Osteoblast (primary cell): ENCODE results near the gene TMEM176B. TPM values are rescaled to one million over a fixed set of nuclear protein-coding genes. Genes with fewer than 3 reads are reported as not detected.

Source experiments
- DNase-seq: peaks from one replicate; pipeline ENCODE4 v3.0.0; 2011; ENCODE audit warnings: low spot score, mixed read lengths; ENCODE audit not compliant: insufficient read length; ENCODE audit errors: missing footprints
- H2AFZ ChIP-seq: 2 replicates; pipeline ENCODE4 v1.6.0; 2011; ENCODE audit warnings: mild to moderate bottlenecking, low read length
- H3K27ac ChIP-seq: 2 replicates; pipeline ENCODE4 v1.5.1; 2011; ENCODE audit warnings: mild to moderate bottlenecking, low read depth, low read length, moderate library complexity
- H3K27me3 ChIP-seq: 2 replicates; pipeline ENCODE4 v1.6.0; 2012; ENCODE audit warnings: mild to moderate bottlenecking, control low read depth, inconsistent platforms, low read length, moderate library complexity; ENCODE audit not compliant: insufficient read depth
- H3K36me3 ChIP-seq: 2 replicates; pipeline ENCODE4 v1.5.1; 2011; ENCODE audit warnings: mild to moderate bottlenecking, low read length, control low read depth, moderate library complexity; ENCODE audit not compliant: insufficient read depth
- H3K4me1 ChIP-seq: 2 replicates; pipeline ENCODE4 v1.5.1; 2011; ENCODE audit warnings: mild to moderate bottlenecking, low read length, control low read depth, moderate library complexity; ENCODE audit not compliant: insufficient read depth
- H3K4me2 ChIP-seq: 2 replicates; pipeline ENCODE4 v1.6.0; 2011; ENCODE audit warnings: mild to moderate bottlenecking, low read length; ENCODE audit not compliant: insufficient read depth
- H3K4me3 ChIP-seq: fragments of 200-600 bp; sonication (generic); 3 replicates; pipeline ENCODE4 v1.5.1; 2012; ENCODE audit warnings: mild to moderate bottlenecking, low read length, inconsistent platforms; ENCODE audit not compliant: insufficient read depth
- H3K79me2 ChIP-seq: 2 replicates; pipeline ENCODE4 v1.6.0; 2012; ENCODE audit warnings: mild to moderate bottlenecking, low read length, control low read depth, inconsistent platforms; ENCODE audit not compliant: insufficient read depth
- H3K9me3 ChIP-seq: 2 replicates; pipeline ENCODE4 v1.5.1; 2011; ENCODE audit warnings: low read depth, low read length, control low read depth
- H4K20me1 ChIP-seq: 2 replicates; pipeline ENCODE4 v1.6.0; 2012; ENCODE audit warnings: mild to moderate bottlenecking, low read length, control low read depth; ENCODE audit not compliant: insufficient read depth
- CTCF ChIP-seq: IDR thresholded peaks from 2 replicates; pipeline ENCODE4 v1.5.1; 2011; ENCODE audit warnings: mild to moderate bottlenecking, low read depth, low read length, moderate library complexity; ENCODE audit errors: extremely low read depth
- total RNA-seq: library from RNA; depleted of rRNA; stranded (reverse); fragments of >200 nt; gene quantifications from 2 replicates; pipeline ENCODE4 v1.2.3, GENCODE V29; 2012

Gene TMEM176B
- total RNA-seq, 1 donor, result 0.72 TPM

GRCh38 chr7:150842018-150842417 is 41.9 kb upstream of the TMEM176B start:
- Histone ChIP-seq H3K9me3 (no peaks in the 10 kb centered on the region), H2AFZ (no peak overlapping the region), H3K4me1 (no peaks in the 10 kb centered on the region), H3K4me3 (no peak overlapping the region), H3K27ac (no peak overlapping the region), H3K79me2 (no peaks in the 10 kb centered on the region), H3K36me3 (no peaks in the 10 kb centered on the region), H4K20me1 (no peaks in the 10 kb centered on the region), H3K27me3 (no peaks in the 10 kb centered on the region), H3K4me2 (no peak overlapping the region)
- TF ChIP-seq CTCF, result no peak
- DNase-seq, result no peak

GRCh38 chr7:150838965-150839650 is 38.9 kb upstream of the TMEM176B start:
- H2AFZ ChIP-seq, result no peak overlapping the region
- H3K4me2 ChIP-seq, result no peak overlapping the region
- no peak for TF ChIP-seq CTCF
- H3K79me2 ChIP-seq, result no peaks in the 10 kb centered on the region
- no peaks in the 10 kb centered on the region for H3K4me1 ChIP-seq
- H3K27me3 ChIP-seq, result no peaks in the 10 kb centered on the region
- no peak overlapping the region for H3K27ac ChIP-seq
- no peak overlapping the region for H3K4me3 ChIP-seq
- H3K36me3 ChIP-seq, result no peaks in the 10 kb centered on the region
- DNase-seq, result no peak
- H4K20me1 ChIP-seq, result no peaks in the 10 kb centered on the region
- no peaks in the 10 kb centered on the region for H3K9me3 ChIP-seq

GRCh38 chr7:150835702-150836280 is 35.6 kb upstream of the TMEM176B start:
- H3K4me1 ChIP-seq, result no peaks in the 10 kb centered on the region
- no peak overlapping the region for H2AFZ ChIP-seq
- no peak overlapping the region for H3K4me2 ChIP-seq
- no peak for TF ChIP-seq CTCF
- DNase-seq, result no peak
- no peak overlapping the region for H3K4me3 ChIP-seq
- H3K27ac ChIP-seq, result no peak overlapping the region
- H3K9me3 ChIP-seq, result no peaks in the 10 kb centered on the region
- no peaks in the 10 kb centered on the region for H3K79me2 ChIP-seq
- H4K20me1 ChIP-seq, result no peaks in the 10 kb centered on the region
- no peaks in the 10 kb centered on the region for H3K36me3 ChIP-seq
- no peaks in the 10 kb centered on the region for H3K27me3 ChIP-seq

GRCh38 chr7:150835019-150835418 is 34.9 kb upstream of the TMEM176B start:
- no peaks in the 10 kb centered on the region for H3K79me2 ChIP-seq
- H3K4me2 ChIP-seq, result no peak overlapping the region
- no peak for DNase-seq
- TF ChIP-seq CTCF, result no peak
- H3K27ac ChIP-seq, result no peak overlapping the region
- H4K20me1 ChIP-seq, result no peaks in the 10 kb centered on the region
- H3K27me3 ChIP-seq, result no peaks in the 10 kb centered on the region
- no peak overlapping the region for H2AFZ ChIP-seq
- no peak overlapping the region for H3K4me3 ChIP-seq
- no peaks in the 10 kb centered on the region for H3K36me3 ChIP-seq
- no peaks in the 10 kb centered on the region for H3K9me3 ChIP-seq
- H3K4me1 ChIP-seq, result no peaks in the 10 kb centered on the region
